ENCODE data around the gene TMBIM1.

DNA sequence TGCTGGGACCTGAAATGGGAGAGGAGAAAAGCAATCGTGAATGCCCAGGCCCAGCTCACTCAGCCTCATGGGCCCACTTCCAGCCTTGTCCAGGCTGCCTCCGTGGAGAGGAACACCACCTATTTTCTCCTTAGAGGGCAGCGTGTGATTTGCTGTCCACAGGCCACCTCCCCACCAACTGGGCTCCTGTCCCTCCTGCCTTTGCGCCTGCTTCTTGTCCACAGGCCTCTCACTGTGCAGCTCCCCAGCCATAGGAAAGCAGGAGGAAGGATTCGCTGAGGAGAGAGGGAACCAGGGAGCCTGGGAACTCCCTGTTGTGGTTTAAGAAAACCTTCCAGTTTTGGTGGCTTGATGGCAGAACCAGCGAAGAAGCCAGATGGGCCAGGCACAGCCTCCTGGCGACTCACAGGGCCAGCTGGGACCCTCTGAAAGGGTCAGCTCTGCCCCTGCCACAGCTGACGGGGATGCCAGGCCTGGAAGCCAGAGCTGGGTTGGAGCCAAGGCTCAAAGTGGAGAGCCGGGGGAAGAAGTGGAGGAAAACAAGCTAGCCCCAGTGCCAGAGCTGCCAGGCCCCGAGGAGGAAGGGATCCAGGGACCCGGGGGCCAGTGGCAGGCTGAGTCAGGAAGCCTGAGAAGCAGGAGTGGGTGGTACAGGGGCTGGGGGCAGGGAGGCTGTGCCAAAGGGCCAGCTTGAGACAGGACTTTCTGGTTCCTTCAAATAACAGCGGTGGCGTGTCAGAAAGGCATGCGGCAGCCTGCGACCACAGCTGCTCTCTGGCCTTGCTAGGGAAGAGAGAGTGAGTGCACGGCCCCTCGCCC, 9.9 kb downstream of the TMBIM1 start:
- TF ChIP-seq GATA3 (IDR thresholded peaks at IDR 0.05; ENCODE audit: low read depth, low read length): no peak
- TF ChIP-seq GATA2 (IDR thresholded peaks at IDR 0.05; ENCODE audit: low read depth, low read length): no peak

Measured in SH-SY5Y (cell line).